AG09309 (cell line): ENCODE results near the gene ZDHHC8.

Experiments
- DNase-seq: peaks from one replicate; pipeline ENCODE4 v3.0.0-alpha.2; 2010; ENCODE audit warnings: low read depth
- H3K4me3 ChIP-seq: 2 replicates; pipeline ENCODE4 v1.5.1; 2011; ENCODE audit warnings: mild to moderate bottlenecking, low read depth, low read length, moderate library complexity; ENCODE audit not compliant: control insufficient read depth
- CTCF ChIP-seq: IDR thresholded peaks from 2 replicates; pipeline ENCODE4 v1.5.1; 2011; ENCODE audit warnings: mild to moderate bottlenecking, low read depth, low read length, inconsistent platforms; ENCODE audit not compliant: insufficient read depth, control insufficient read depth; ENCODE audit errors: missing control alignments

Gene ZDHHC8

GRCh38 chr22:20178075-20178914 lies 46.7 kb downstream of the ZDHHC8 start:
- no peak for DNase-seq
- no peak for TF ChIP-seq CTCF
- no peak overlapping the region for H3K4me3 ChIP-seq

DNA sequence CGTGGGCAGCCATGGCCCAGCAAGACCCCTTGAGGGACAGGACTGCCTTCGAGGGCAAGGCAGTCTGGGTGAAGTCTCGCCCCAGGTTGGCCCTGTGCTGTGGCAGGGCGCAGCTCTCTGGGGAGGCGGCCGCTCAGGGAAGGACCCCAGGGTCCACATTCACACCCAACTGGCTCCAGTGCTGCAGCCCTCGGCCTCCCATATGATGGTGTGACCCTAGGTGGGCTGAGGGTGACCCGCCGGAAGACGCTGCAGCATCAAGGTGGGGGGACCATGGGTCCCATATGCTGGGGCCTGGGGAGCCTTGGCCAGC lies 47.3 kb downstream of the ZDHHC8 start:
- H3K4me3 ChIP-seq: no peak overlapping the region
- no peak for DNase-seq
- no peak for TF ChIP-seq CTCF

GRCh38 chr22:20179455-20180244 lies 48.0 kb downstream of the ZDHHC8 start:
- no peak overlapping the region for H3K4me3 ChIP-seq
- no peak for DNase-seq
- TF ChIP-seq CTCF: no peak

DNA sequence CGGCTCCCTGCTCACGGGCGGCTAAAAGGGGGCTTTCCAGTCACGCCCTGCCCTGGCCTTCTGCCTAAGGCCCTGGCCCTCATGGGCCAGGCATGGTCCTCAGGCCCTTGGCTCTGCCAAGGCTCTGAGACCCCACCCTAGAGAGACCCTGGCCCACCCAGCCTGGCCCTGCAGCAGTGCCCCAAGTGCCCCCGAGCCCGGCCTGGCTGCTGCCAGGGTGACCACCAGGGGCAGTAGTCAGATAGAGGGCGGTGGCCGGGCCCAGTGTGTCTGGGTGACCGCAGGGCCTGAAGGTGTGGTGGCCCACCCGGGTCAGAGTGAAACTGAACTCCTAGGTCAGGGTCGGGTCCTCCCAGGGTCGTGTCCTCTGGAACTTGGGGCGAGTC lies 48.6 kb downstream of the ZDHHC8 start:
- DNase-seq: no peak
- peak; percentile 35 for TF ChIP-seq CTCF
- no peak overlapping the region for H3K4me3 ChIP-seq

DNA sequence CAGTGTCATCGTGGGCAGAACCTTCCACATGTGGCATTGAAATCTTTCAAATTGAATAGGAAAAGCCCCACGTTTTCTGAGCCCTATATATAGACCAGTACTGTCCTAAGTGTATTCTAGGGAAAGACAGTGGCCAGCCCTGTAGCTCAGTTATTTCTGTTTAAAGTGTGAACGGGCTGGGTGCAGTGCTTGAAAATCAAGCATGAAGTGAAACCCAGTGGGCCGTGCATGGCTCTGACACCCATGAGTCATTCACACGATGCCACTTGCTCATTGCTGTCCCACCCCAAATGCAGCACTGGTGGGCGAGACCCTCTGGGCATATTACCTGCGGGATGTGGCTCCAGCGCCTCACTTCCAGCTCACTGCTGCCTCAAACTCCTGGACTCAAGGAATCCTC lies 49.0 kb downstream of the ZDHHC8 start:
- TF ChIP-seq CTCF: no peak
- DNase-seq: no peak
- H3K4me3 ChIP-seq: no peak overlapping the region

- no peak for DNase-seq
- H3K4me3 ChIP-seq: no peak overlapping the region
- no peak for TF ChIP-seq CTCF
These were observed 49.7 kb downstream of the ZDHHC8 start for GRCh38 chr22:20181194-20181883.
